HepG2 (cell line): ENCODE measurements around the gene HSPE1. TPM values are rescaled to one million over a fixed set of nuclear protein-coding genes. Genes with fewer than 3 reads are reported as not detected.
A peak's percentile ranks its signal among the peaks of the same experiment; 100 is the strongest.

Source experiments
- ATAC-seq: fragments of 200-7000 bp; cut with Tn5 transposase; 3 replicates; pipeline ENCODE4 v1.9.1; 2020; ENCODE audit warnings: mild to moderate bottlenecking, moderate library complexity
- BruUV-seq: library from RNA; stranded (reverse); fragments of 400-500 nt; replicated peaks from 2 replicates; lab custom pipeline; 2021; lab: Mats Ljungman, UMichigan
- CTCF ChIA-PET: fragments of 300-600 bp; formaldehyde crosslinking; extraction: SDS; loops from one replicate; lab custom pipeline; 2021; ENCODE audit warnings: low total read pairs, inconsistent platforms, low intra/inter-chr PET ratio; lab: Yijun Ruan, JAX
- POLR2A ChIA-PET: fragments of 350-600 bp; sonication (Branson Sonifier 250); formaldehyde crosslinking; loops from one replicate; lab custom pipeline; 2020; ENCODE audit warnings: antibody characterized with exemption, inconsistent platforms; lab: Yijun Ruan, JAX
- DNase-seq: peaks from one replicate; pipeline ENCODE4 v3.0.0-alpha.2; 2015; ENCODE audit warnings: low spot score
- FAIRE-seq: peaks from 3 replicates; lab custom pipeline; 2011; peaks lifted over from hg19 to GRCh38; lab: Jason Lieb, UNC
- H2AFZ ChIP-seq: one replicate; pipeline ENCODE4 v1.6.1; 2011; ENCODE audit warnings: low read length, inconsistent platforms
- H3K27ac ChIP-seq: fragments of 300-600 bp; 3 replicates; pipeline ENCODE4 v1.8.0; 2011; ENCODE audit warnings: mixed run types, mild to moderate bottlenecking, mixed read lengths, low read length, inconsistent platforms; ENCODE audit not compliant: insufficient read depth; ENCODE audit errors: extremely low read length
- H3K27me3 ChIP-seq, 2 experiments: fragments of 200-600 bp in 1 of 2; 2 replicates in 1 of 2; 3 replicates in 1 of 2; pipeline versions ENCODE4 v1.6.0 to v1.8.0; 2011; ENCODE audit warnings: low read length in 2 of 2, mild to moderate bottlenecking in 2 of 2, moderate library complexity in 2 of 2, inconsistent platforms in 1 of 2; ENCODE audit not compliant: insufficient read depth in 2 of 2, control insufficient read depth in 1 of 2
- H3K36me3 ChIP-seq, 2 experiments: fragments of 200-600 bp in 1 of 2; replicated peaks in 1 of 2; 2 replicates in 1 of 2; 3 replicates in 1 of 2; pipeline versions ENCODE4 v1.5.1 to v1.8.0; 2011; ENCODE audit warnings: low read length in 2 of 2, inconsistent platforms in 1 of 2; ENCODE audit not compliant: insufficient read depth in 2 of 2, control insufficient read depth in 1 of 2
- H3K4me1 ChIP-seq: 2 replicates; pipeline ENCODE4 v1.5.1; 2012; ENCODE audit warnings: low read length, inconsistent platforms; ENCODE audit not compliant: insufficient read depth
- H3K4me2 ChIP-seq: 2 replicates; pipeline ENCODE4 v1.6.0; 2011; ENCODE audit warnings: low read depth, low read length, inconsistent platforms
- H3K4me3 ChIP-seq, 3 experiments: fragments of 200-600 bp in 1 of 3; sonication (generic), shearing (Covaris generic) in 1 of 3; replicated peaks in 1 of 3; 2 replicates each; pipeline ENCODE4 v1.5.1; 2011 to 2016; ENCODE audit warnings: low read length in 3 of 3, inconsistent platforms in 2 of 3, low read depth in 2 of 3, mild to moderate bottlenecking in 2 of 3, control low read depth in 1 of 3, mixed read lengths in 1 of 3; ENCODE audit not compliant: insufficient read depth in 1 of 3
- H3K79me2 ChIP-seq: one replicate; pipeline ENCODE4 v1.6.1; 2011; ENCODE audit warnings: low read length, inconsistent platforms; ENCODE audit not compliant: insufficient read depth
- H3K9ac ChIP-seq: 2 replicates; pipeline ENCODE4 v1.6.0; 2011; ENCODE audit warnings: mild to moderate bottlenecking, low read depth, low read length, inconsistent platforms; ENCODE audit not compliant: insufficient read depth
- H3K9me3 ChIP-seq: 2 replicates; pipeline ENCODE4 v1.5.1; 2012; ENCODE audit warnings: mild to moderate bottlenecking, low read length
- H4K20me1 ChIP-seq: 2 replicates; pipeline ENCODE4 v1.6.0; 2011; ENCODE audit warnings: inconsistent platforms, mild to moderate bottlenecking, low read length, moderate library complexity; ENCODE audit not compliant: insufficient read depth
- CREBL2 ChIP-seq: sonication (generic); formaldehyde crosslinking; IDR thresholded peaks from 2 replicates; pipeline ENCODE4 v1.8.1; 2023; ENCODE audit warnings: missing genetic modification reagents, mild to moderate bottlenecking, borderline replicate concordance
- FOXO1 ChIP-seq: sonication (generic); formaldehyde crosslinking; IDR thresholded peaks from 2 replicates; pipeline ENCODE4 v1.4.0; 2020; ENCODE audit warnings: missing genetic modification reagents
- NR2F1 ChIP-seq, 2 experiments: fragments of 450-650 bp in 1 of 2; formaldehyde crosslinking in 1 of 2; IDR thresholded peaks; 2 replicates each; pipeline versions ENCODE4 v1.5.0 to v1.6.1; 2016 to 2020; ENCODE audit warnings: mild to moderate bottlenecking in 1 of 2, missing compliant biosample characterization in 1 of 2, missing genetic modification reagents in 1 of 2, moderate library complexity in 1 of 2
- PHF21A ChIP-seq: sonication (generic); formaldehyde crosslinking; IDR thresholded peaks from 2 replicates; pipeline ENCODE4 v1.5.0; 2020; ENCODE audit warnings: mild to moderate bottlenecking, missing genetic modification reagents
- POLR2AphosphoS5 ChIP-seq: IDR thresholded peaks from 2 replicates; pipeline ENCODE4 v1.6.1; 2012; ENCODE audit warnings: low read depth, low read length
- THRA ChIP-seq: sonication (generic); formaldehyde crosslinking; IDR thresholded peaks from 2 replicates; pipeline ENCODE4 v1.4.0; 2020; ENCODE audit warnings: missing genetic modification reagents, borderline replicate concordance
- ZBTB44 ChIP-seq: sonication (generic); formaldehyde crosslinking; IDR thresholded peaks from 2 replicates; pipeline ENCODE4 v1.4.0; 2020; ENCODE audit warnings: missing genetic modification reagents
- ZFP41 ChIP-seq: sonication (generic); formaldehyde crosslinking; IDR thresholded peaks from 2 replicates; pipeline ENCODE4 v1.4.0; 2020; ENCODE audit warnings: mild to moderate bottlenecking, missing genetic modification reagents, borderline replicate concordance
- ZNF225 ChIP-seq: sonication (generic); formaldehyde crosslinking; IDR thresholded peaks from 2 replicates; pipeline ENCODE4 v1.4.0; 2020; ENCODE audit warnings: mild to moderate bottlenecking, missing genetic modification reagents
- ZNF343 ChIP-seq: sonication (generic); formaldehyde crosslinking; IDR thresholded peaks from 2 replicates; pipeline ENCODE4 v1.4.0; 2020; ENCODE audit warnings: mild to moderate bottlenecking, missing genetic modification reagents
- ZNF546 ChIP-seq: sonication (generic); formaldehyde crosslinking; conservative IDR thresholded peaks from 2 replicates; pipeline ENCODE4 v1.8.1; 2023; ENCODE audit warnings: mild to moderate bottlenecking, missing genetic modification reagents
- ZNF720 ChIP-seq: sonication (generic); formaldehyde crosslinking; IDR thresholded peaks from 2 replicates; pipeline ENCODE4 v1.4.0; 2020; ENCODE audit warnings: missing genetic modification reagents
- ZNF773 ChIP-seq: sonication (generic); formaldehyde crosslinking; IDR thresholded peaks from 2 replicates; pipeline ENCODE4 v1.4.0; 2020; ENCODE audit warnings: missing genetic modification reagents, borderline replicate concordance
- ZSCAN30 ChIP-seq: sonication (generic); formaldehyde crosslinking; IDR thresholded peaks from 2 replicates; pipeline ENCODE4 v1.5.0; 2020; ENCODE audit warnings: mild to moderate bottlenecking, missing genetic modification reagents
- WGBS: methylation state at CpG from one replicate; pipeline ENCODE4 v1.1.6; 2017; ENCODE audit warnings: low lambda C conversion rate; 5-methylcytosine and 5-hydroxymethylcytosine counted together
- in situ Hi-C: cut with HindIII; loops from 2 replicates; pipeline ENCODE4 v1.10.0; 2017; ENCODE audit warnings: low pct_unique_long_range_greater_than_20kb; ENCODE audit not compliant: extremely low pct_ligation_motif_present
- intact Hi-C: fragments of 100-400 bp; cut with micrococcal nuclease; formaldehyde crosslinking; loops from one replicate; pipeline ENCODE4 v1.10.0; 2022; ENCODE audit not compliant: unreplicated experiment
- polyA plus RNA-seq, 8 experiments: library from polyadenylated mRNA; depleted of rRNA in 3 of 8; stranded (reverse) in 7 of 8; unstranded in 1 of 8; fragments of >200 nt; fragmentation: Illumina TruSeq in 4 of 8; extraction: Trizol in 4 of 8; gene quantifications; 2 replicates each; pipeline versions ENCODE4 v1.2.1 to v1.2.3, GENCODE V29; 2011 to 2016; ENCODE audit warnings: low read depth in 4 of 8, missing spikeins in 1 of 8, mixed read lengths in 1 of 8; ENCODE audit not compliant: insufficient read depth in 1 of 8
- total RNA-seq, 5 experiments: library from RNA; depleted of rRNA; stranded (reverse); fragments of >200 nt; fragmentation: Illumina TruSeq; extraction: Trizol; gene quantifications; 2 replicates each; pipeline ENCODE4 v1.2.3, GENCODE V29; 2016; ENCODE audit warnings: low read depth in 1 of 5
- TF ChIP-seq, protein P1 (sequence below): sonication (generic); formaldehyde crosslinking; IDR thresholded peaks from 2 replicates; pipeline ENCODE4 v1.5.1; 2020; ENCODE audit warnings: missing genetic modification reagents, mild to moderate bottlenecking, borderline replicate concordance
- TF ChIP-seq, protein P2 (sequence below): sonication (generic); formaldehyde crosslinking; IDR thresholded peaks from 2 replicates; pipeline ENCODE4 v1.5.0; 2020; ENCODE audit warnings: missing genetic modification reagents, mild to moderate bottlenecking, borderline replicate concordance

HSPE1 gene
- total and polyA plus RNA-seq, 2 of the 13 experiments (the other 11 are each of a cell fraction or from before 2014, with no cell fraction given), result 244 to 823 TPM

DNA sequence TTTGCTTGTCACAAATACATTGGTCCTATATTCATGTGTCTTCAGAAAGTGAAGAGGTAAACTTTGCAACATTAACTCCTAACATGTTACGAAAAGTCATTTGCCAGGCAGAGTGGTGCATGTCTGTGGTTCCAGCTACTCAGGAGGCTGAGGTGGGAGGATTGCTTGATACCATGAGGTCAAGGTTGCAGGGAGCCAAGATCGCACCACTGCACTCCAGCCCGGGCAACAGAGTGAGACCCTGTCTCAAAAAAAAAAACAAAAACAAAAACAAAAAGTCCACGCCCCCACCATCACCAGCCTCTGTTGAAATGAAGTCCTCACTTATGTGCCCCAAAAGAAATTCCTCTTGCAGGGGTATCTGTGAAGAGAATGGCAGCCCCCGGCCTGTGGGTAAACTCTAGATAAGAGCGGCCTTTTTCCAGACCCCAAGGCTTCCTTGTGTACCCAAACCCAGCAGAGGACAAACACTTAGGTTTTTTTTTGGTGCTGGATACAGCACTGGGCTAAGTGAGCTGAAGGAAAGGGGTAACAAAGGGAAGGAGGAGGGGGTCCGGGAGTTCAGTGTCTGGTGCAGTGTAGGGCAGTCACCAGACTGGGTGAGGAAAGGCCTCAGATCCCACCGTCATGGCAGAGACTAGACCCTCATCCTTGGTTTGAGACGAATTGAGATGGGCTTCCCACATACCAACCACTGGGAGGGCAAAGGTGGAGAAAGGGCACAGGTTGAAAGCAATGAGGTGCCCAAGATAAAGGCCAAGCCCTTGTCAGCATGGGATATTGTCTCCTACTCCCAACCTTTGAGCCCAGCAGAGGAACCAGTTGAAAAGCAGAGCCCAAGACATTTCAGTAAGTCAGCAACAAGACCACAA is 19.8 kb upstream of the HSPE1 start:
- intact Hi-C loops, result loop anchor here (1.0 kb wide), 2 partner anchors 20 to 27 kb away; partner anchors contain the start of genes COQ10B and HSPE1
- POLR2A ChIA-PET, result interaction anchor here (1.0 to 6.8 kb wide), 15 partner anchors 12 to 133 kb away, joined by 3 to 143 read pairs (median 11); partner anchors contain the start of genes COQ10B, HSPD1, HSPE1 and MOB4
- TF ChIP-seq ZNF773 (CRISPR knock-in tag) (no peak), ZNF343 (CRISPR knock-in tag) (no peak), ZFP41 (CRISPR knock-in tag) (no peak), FOXO1 (CRISPR knock-in tag) (no peak), ZSCAN30 (CRISPR knock-in tag) (no peak), CREBL2 (CRISPR knock-in tag) (no peak), NR2F1 (CRISPR knock-in tag; IDR thresholded peaks at IDR 0.05) (0 out of 4 replicates have a peak, but pooled peaks of 1 of the 2 experiments have one; percentile 10), ZNF720 (CRISPR knock-in tag) (no peak), ZNF225 (no peak), ZBTB44 (CRISPR knock-in tag) (no peak), ZNF546 (no peak), THRA (CRISPR knock-in tag) (0 out of 2 replicates have a peak, but pooled peaks have one; percentile 7), PHF21A (no peak), POLR2AphosphoS5 (no peak)
- TF ChIP-seq, protein P1, sequence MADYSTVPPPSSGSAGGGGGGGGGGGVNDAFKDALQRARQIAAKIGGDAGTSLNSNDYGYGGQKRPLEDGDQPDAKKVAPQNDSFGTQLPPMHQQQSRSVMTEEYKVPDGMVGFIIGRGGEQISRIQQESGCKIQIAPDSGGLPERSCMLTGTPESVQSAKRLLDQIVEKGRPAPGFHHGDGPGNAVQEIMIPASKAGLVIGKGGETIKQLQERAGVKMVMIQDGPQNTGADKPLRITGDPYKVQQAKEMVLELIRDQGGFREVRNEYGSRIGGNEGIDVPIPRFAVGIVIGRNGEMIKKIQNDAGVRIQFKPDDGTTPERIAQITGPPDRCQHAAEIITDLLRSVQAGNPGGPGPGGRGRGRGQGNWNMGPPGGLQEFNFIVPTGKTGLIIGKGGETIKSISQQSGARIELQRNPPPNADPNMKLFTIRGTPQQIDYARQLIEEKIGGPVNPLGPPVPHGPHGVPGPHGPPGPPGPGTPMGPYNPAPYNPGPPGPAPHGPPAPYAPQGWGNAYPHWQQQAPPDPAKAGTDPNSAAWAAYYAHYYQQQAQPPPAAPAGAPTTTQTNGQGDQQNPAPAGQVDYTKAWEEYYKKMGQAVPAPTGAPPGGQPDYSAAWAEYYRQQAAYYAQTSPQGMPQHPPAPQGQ, result no peak
- TF ChIP-seq, protein P2, sequence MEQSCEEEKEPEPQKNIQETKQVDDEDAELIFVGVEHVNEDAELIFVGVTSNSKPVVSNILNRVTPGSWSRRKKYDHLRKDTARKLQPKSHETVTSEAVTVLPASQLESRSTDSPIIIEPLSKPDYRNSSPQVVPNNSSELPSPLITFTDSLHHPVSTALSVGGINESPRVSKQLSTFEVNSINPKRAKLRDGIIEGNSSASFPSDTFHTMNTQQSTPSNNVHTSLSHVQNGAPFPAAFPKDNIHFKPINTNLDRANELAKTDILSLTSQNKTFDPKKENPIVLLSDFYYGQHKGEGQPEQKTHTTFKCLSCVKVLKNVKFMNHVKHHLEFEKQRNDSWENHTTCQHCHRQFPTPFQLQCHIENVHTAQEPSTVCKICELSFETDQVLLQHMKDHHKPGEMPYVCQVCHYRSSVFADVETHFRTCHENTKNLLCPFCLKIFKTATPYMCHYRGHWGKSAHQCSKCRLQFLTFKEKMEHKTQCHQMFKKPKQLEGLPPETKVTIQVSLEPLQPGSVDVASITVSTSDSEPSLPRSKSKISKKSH (CRISPR knock-in tag), result no peak

More for the DNA sequence above, 19.8 kb upstream of the HSPE1 start:
- no peak for DNase-seq
- Histone ChIP-seq H3K79me2 (no peaks in the 10 kb centered on the region), H4K20me1 (no peaks in the 10 kb centered on the region), H3K9ac (peak overlapping the region; percentile 63), H3K27ac (peak overlapping the region; percentile 91), H3K4me1 (peaks cover 69% of the 10 kb centered on the region), H3K4me3 (peak overlapping the region; percentile 26 to 63 (median 38); a peak in 5 of 6 replicates), H2AFZ (no peak overlapping the region), H3K36me3 (peaks cover 0 to 9% of the 10 kb centered on the region in 2 experiments; a peak in 3 of 5 replicates), H3K27me3 (no peaks in the 10 kb centered on the region), H3K9me3 (peaks cover 13% of the 10 kb centered on the region), H3K4me2 (peak overlapping the region; percentile 82)
- in situ Hi-C loops, result no loop called here
- peak; percentile 32 for ATAC-seq
- CTCF ChIA-PET, result no interaction called here
- FAIRE-seq, result no peak
- 50% methylated on average over 9 of the region's 9 CpGs for WGBS
- BruUV-seq, result no TSS peak
